Vagina (tissue), 2 donors: ENCODE data around the gene HNRNPH1. TPM values are rescaled to one million over a fixed set of nuclear protein-coding genes. Genes with fewer than 3 reads are reported as not detected.

Source experiments
- DNase-seq, 2 donors: peaks; one replicate each; pipeline ENCODE4 v3.0.0-alpha.2; 2017; ENCODE audit errors: extremely low spot score in 2 of 2
- H3K27ac ChIP-seq: fragments of 200-600 bp; sonication (generic); one replicate; pipeline ENCODE4 v1.5.1; 2019
- H3K27me3 ChIP-seq: fragments of 200-600 bp; sonication (generic); one replicate; pipeline ENCODE4 v1.5.1; 2019
- H3K36me3 ChIP-seq, 2 donors: fragments of 200-600 bp; sonication (generic); one replicate each; pipeline ENCODE4 v1.5.1; 2017 to 2019
- H3K4me1 ChIP-seq: fragments of 200-600 bp; sonication (generic); one replicate; pipeline ENCODE4 v1.5.1; 2019
- H3K4me3 ChIP-seq, 2 donors: fragments of 200-600 bp; sonication (generic); 1 replicate in 1 of 2; 2 replicates in 1 of 2; pipeline ENCODE4 v1.5.1; 2016 to 2019
- H3K9me3 ChIP-seq: fragments of 200-600 bp; sonication (generic); one replicate; pipeline ENCODE4 v1.5.1; 2019
- CTCF ChIP-seq, 3 experiments: fragments of 450-650 bp in 2 of 3; fragments of 200-600 bp in 1 of 3; sonication (generic) in 1 of 3; IDR thresholded peaks; one replicate each; pipeline ENCODE4 v1.5.1; 2017 to 2019; ENCODE audit warnings: antibody characterized with exemption in 3 of 3, mild to moderate bottlenecking in 2 of 3, moderate library complexity in 2 of 3
- POLR2A ChIP-seq, 2 donors: fragments of 450-650 bp; IDR thresholded peaks; one replicate each; pipeline ENCODE4 v1.6.1; 2017; ENCODE audit warnings: antibody characterized with exemption in 2 of 2, mild to moderate bottlenecking in 2 of 2, moderate library complexity in 2 of 2
- POLR2AphosphoS5 ChIP-seq, 2 donors: sonication (generic); formaldehyde crosslinking; IDR thresholded peaks; one replicate each; pipeline ENCODE4 v1.9.0; 2017; ENCODE audit warnings: antibody characterized with exemption in 2 of 2, mild to moderate bottlenecking in 2 of 2, low read depth in 1 of 2; ENCODE audit not compliant: insufficient read depth in 1 of 2
- intact Hi-C: fragments of 100-400 bp; cut with DNase I; formaldehyde crosslinking; loops from one replicate; pipeline ENCODE4 v1.15.1; 2023
- small RNA-seq: library from RNA; depleted of rRNA; stranded (forward); fragments of <200 nt; gene quantifications from one replicate; pipeline ENCODE3, GENCODE V24; 2016
- total RNA-seq: library from RNA; depleted of rRNA; stranded (reverse); fragments of >200 nt; gene quantifications from one replicate; pipeline ENCODE4 v1.2.3, GENCODE V29; 2016

HNRNPH1 gene
- total RNA-seq, 1 donor from 2014 or later: 483 TPM

- intact Hi-C loops: no loop called here
- H3K4me3 ChIP-seq: no peak overlapping the region
- no peak overlapping the region for H3K27ac ChIP-seq
- no peak for TF ChIP-seq CTCF (IDR thresholded peaks at IDR 0.05)
- TF ChIP-seq POLR2AphosphoS5 (IDR thresholded peaks at IDR 0.05; ENCODE audit: insufficient read depth in 1 of 2, low read depth in 1 of 2): no peak
- TF ChIP-seq POLR2A (IDR thresholded peaks at IDR 0.05): no peak
- no peak for DNase-seq
- peaks cover 0 to 72% of the 10 kb centered on the region in 2 donors for H3K36me3 ChIP-seq
- no peaks in the 10 kb centered on the region for H3K27me3 ChIP-seq
- no peaks in the 10 kb centered on the region for H3K4me1 ChIP-seq
- no peaks in the 10 kb centered on the region for H3K9me3 ChIP-seq
Measured at GRCh38 chr5:179568721-179569120, 54.8 kb downstream of the HNRNPH1 start.

GRCh38 chr5:179564526-179564925, 58.9 kb downstream of the HNRNPH1 start:
- Histone ChIP-seq H3K4me1 (peaks cover 9% of the 10 kb centered on the region), H3K4me3 (no peak overlapping the region), H3K27me3 (no peaks in the 10 kb centered on the region), H3K9me3 (no peaks in the 10 kb centered on the region), H3K36me3 (peaks cover 0 to 58% of the 10 kb centered on the region in 2 donors), H3K27ac (no peak overlapping the region)
- TF ChIP-seq POLR2A (IDR thresholded peaks at IDR 0.05) (no peak), CTCF (IDR thresholded peaks at IDR 0.05) (no peak), POLR2AphosphoS5 (IDR thresholded peaks at IDR 0.05; ENCODE audit: insufficient read depth in 1 of 2, low read depth in 1 of 2) (no peak)
- intact Hi-C loops: no loop called here
- DNase-seq: no peak

Small RNAs within 50 kb of the gene (small RNA-seq; reads per million reads assigned to genes)
- gene RF00017: not detected

Other genes starting within 250 kb of the HNRNPH1 start
- gene RUFY1, start 73.1 kb downstream of the HNRNPH1 start, total RNA-seq: 35.6 TPM
- not detected for gene CBY3, start 57.4 kb upstream of the HNRNPH1 start, total RNA-seq
- gene CANX, start 75.3 kb upstream of the HNRNPH1 start, total RNA-seq: 208 TPM
- 25.3 TPM for gene MAML1, start 109.2 kb upstream of the HNRNPH1 start, total RNA-seq
- gene LTC4S, start 170.3 kb upstream of the HNRNPH1 start, total RNA-seq: 10.6 TPM
- 95.5 TPM for gene MGAT4B, start 183.2 kb upstream of the HNRNPH1 start, total RNA-seq
- 373 TPM for gene SQSTM1, start 197.2 kb upstream of the HNRNPH1 start, total RNA-seq
- gene MRNIP, start 235.1 kb upstream of the HNRNPH1 start, total RNA-seq: 53.8 TPM